Stimulated activated CD4-positive, alpha-beta T cell treated with anti-CD3 and anti-CD28 coated beads, Interleukin-1b, Interleukin-23, amount 100 ng/mL, for 24 hours (primary cell): ENCODE measurements around the gene MUC5AC.
"Not testable (repeated sequence)": the region's sequence is repeated elsewhere in the genome, so short reads cannot be mapped to it uniquely, and the experiment has no call there.

Experiments
- DNase-seq, 4 experiments: peaks; one replicate each; pipeline ENCODE4 v3.0.0-alpha.2; 2020; ENCODE audit warnings: low read depth in 4 of 4, low spot score in 1 of 4

The MUC5AC gene

DNA sequence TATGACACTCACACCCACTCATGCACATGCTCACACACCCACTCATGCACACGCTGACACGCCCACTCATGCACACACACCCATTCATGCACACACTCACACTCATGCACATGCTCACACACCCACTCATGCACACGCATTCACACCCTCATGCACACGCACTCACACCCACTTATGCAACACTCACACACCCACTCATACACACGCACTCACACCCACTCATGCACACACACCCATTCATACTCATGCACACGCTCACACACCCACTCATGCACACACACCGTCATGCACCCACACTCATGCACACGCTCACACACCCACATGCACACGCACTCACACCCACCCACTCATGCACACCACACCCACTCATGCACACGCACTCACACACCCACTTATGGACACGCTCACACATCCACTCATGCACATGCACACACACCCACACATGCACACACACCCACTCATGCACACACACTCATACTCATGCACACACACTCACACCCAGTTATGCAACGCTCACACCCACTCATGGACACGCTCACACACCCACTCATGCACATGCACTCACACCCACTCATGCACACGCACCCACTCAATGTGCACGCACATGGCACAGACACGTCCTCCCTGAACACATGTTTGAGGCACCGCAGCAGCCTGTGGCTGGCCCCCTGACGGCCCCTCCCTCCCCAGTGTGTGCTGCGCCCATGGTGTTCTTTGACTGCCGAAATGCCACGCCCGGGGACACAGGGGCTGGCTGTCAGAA lies 17.9 kb downstream of the MUC5AC start:
- no peak for DNase-seq

DNA sequence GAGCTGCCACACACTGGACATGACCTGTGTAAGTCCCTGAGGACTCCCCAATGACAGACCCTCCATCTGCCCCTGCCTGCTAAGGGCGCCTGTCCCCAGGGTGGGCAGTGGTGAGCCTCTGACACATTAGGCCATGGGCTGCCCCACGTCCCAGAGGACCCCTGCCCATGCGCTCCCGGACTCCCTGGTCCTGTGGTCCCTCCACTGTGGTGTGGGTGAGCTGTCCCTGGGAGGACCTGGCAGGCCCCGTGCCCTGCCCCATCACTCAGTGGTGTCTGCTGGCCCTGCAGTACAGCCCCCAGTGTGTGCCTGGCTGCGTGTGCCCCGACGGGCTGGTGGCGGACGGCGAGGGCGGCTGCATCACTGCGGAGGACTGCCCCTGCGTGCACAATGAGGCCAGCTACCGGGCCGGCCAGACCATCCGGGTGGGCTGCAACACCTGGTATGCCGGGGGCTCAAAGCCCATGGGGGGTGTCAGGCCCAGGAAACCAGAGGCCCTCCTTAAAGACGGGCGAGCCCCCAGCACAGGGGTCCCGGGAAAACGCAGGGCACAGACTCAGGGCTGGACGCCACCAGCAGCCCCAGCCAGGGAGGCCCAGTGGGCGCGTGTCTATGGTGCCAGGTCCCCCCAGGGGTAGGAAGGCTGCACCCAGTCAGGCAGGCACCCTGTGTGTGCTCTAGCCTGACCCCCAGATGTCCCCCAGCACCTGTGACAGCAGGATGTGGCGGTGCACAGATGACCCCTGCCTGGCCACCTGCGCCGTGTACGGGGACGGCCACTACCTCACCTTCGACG lies 18.7 kb downstream of the MUC5AC start:
- no peak for DNase-seq

DNA sequence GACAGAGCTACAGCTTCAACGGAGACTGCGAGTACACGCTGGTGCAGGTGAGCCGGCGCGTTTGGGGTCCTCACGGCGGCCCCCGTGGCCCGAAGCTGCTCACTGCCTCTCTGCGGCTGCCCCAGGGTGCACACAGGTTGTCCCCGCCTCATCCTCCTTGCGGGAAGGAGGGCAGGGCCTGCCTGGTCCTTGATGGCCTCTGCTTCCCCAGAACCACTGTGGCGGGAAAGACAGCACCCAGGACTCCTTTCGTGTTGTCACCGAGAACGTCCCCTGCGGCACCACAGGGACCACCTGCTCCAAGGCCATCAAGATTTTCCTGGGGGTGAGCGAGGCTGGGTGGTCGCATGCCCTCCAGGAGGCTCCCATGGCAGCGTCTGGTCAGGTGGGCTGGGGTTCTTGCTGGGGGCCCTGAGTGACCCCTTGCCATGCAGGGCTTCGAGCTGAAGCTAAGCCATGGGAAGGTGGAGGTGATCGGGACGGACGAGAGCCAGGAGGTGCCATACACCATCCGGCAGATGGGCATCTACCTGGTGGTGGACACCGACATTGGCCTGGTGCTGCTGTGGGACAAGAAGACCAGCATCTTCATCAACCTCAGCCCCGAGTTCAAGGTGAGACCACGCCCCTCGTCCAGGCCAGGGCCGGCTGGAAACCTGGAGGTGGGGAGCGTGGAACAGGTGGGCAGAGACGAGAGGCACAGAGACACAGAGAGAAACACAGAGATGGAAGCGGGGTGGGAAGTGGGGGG lies 19.4 kb downstream of the MUC5AC start:
- no peak for DNase-seq

DNA sequence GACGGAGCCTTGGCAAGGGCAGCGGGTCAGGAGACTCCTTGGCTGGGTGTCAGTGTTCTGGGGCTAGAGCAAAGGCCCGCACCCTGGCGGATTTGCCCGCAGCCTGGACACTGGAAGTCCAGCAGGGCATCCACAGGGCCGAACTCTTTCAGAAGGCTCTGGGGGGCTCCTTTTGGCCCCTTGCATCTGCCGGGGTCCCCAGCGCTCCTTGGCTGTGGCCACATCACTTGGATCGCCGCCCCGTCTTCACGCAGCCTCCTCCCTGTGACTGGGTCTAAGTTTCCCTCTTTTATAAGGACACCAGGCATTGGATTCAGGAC lies 20.0 kb downstream of the MUC5AC start:
- DNase-seq = no peak

DNA sequence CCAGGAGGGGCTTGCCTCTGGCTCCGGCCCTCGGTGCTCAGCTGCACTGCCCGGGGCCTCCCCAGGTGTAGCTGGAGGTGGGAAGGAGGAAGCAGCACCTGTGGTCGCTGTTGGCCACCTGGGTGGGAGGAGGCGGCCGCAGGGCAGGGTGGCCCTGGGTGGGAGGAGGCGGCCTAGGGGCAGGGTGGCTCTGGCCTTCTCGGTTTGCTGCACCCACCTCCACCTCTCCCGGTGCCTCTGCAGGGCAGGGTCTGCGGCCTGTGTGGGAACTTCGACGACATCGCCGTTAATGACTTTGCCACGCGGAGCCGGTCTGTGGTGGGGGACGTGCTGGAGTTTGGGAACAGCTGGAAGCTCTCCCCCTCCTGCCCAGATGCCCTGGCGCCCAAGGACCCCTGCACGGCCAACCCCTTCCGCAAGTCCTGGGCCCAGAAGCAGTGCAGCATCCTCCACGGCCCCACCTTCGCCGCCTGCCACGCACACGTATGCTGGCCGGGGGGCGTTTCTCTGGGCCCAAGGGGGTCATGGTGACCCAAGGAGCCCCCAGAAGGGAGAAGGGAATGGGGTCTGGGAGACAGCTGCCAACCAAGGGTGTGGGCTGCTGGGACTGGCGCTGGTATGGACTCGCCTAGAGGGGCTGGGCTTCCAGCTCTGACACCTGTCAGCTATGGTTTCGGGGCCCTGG lies 20.6 kb downstream of the MUC5AC start:
- no peak for DNase-seq

GRCh38 chr11:1178906-1179305 lies 21.2 kb downstream of the MUC5AC start:
- DNase-seq = no peak

DNA sequence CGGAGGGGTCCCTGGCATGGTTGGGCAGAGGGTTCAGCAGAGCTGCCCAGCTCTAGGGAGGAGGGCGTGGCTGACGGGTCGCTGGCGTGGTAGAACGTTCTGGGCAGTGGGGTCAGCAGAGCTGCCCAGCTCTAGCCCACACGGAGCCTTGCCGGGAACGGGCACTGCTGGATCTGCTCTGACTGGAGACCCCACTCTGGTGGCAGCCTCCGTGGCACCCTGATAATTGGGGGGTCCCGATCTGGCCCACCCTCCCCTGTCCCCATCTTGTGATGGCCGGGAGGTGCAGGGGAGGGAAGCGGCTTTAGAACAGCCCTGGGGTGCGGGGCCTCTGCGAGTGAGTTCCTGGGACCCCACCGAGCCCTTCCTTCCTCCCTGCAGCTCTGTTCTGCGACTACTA lies 21.9 kb downstream of the MUC5AC start:
- DNase-seq = no peak

DNA sequence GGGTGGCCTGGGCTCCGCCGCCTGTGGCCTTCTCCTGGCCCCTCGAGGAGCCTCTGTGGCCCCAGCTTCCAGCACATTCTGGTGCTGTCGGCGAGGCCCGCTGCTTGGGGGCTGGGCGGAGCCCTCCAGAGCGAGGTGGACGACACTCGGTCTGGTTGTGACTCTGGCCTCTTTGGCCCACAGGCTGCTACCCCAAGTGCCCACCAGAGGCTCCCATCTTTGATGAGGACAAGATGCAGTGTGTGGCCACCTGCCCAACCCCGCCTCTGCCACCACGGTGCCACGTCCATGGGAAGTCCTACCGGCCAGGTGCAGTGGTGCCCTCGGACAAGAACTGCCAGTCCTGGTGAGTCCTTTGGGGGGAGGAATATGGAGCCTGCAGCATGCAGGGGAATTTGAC lies 22.4 kb downstream of the MUC5AC start:
- no peak for DNase-seq

DNA sequence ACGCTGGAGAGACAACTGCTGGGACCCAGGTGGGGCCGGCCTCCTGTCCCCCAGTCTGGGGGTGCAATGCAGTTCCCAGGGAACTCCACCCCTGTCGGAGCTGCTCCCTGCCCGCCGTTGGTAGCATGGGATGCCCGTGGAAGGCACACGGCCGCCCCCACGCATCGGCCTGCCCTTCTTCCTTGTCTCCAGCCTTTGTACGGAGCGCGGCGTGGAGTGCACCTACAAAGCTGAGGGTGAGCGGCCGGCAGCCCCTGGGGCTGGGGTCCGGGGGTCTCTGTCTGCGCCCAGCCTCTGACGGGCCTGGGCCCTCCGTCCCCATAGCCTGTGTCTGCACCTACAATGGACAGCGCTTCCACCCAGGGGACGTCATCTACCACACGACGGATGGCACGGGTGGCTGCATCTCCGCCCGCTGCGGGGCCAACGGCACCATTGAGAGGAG lies 23.2 kb downstream of the MUC5AC start:
- no peak for DNase-seq

- no peak for DNase-seq
These were observed 23.7 kb downstream of the MUC5AC start for GRCh38 chr11:1181420-1181819.

GRCh38 chr11:1181853-1182535 lies 24.2 kb downstream of the MUC5AC start:
- peak in 1 of 4 experiments; percentile 7 for DNase-seq

- not testable (repeated sequence) for DNase-seq
These were observed 26.4 kb downstream of the MUC5AC start for GRCh38 chr11:1184139-1184538.

DNA sequence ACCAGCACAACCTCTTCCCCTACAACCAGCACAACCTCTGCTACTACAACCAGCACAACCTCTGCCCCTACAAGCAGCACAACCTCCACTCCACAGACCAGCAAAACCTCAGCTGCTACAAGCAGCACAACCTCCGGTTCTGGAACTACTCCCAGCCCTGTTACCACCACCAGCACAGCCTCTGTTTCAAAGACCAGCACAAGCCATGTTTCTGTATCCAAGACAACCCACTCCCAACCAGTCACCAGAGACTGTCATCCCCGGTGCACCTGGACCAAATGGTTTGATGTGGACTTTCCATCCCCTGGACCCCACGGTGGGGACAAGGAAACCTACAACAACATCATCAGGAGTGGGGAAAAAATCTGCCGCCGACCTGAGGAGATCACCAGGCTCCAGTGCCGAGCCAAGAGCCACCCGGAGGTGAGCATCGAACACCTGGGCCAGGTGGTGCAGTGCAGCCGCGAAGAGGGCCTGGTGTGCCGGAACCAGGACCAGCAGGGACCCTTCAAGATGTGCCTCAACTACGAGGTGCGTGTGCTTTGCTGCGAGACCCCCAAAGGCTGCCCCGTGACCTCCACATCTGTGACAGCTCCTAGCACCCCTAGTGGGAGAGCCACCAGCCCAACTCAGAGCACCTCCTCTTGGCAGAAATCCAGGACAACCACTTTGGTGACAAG lies 30.8 kb downstream of the MUC5AC start:
- not testable (repeated sequence) for DNase-seq

DNA sequence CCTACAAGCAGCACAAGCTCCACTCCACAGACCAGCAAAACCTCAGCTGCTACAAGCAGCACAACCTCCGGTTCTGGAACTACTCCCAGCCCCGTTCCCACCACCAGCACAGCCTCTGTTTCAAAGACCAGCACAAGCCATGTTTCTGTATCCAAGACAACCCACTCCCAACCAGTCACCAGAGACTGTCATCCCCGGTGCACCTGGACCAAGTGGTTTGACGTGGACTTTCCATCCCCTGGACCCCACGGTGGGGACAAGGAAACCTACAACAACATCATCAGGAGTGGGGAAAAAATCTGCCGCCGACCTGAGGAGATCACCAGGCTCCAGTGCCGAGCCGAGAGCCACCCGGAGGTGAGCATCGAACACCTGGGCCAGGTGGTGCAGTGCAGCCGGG lies 32.1 kb downstream of the MUC5AC start:
- DNase-seq = not testable (repeated sequence)

DNA sequence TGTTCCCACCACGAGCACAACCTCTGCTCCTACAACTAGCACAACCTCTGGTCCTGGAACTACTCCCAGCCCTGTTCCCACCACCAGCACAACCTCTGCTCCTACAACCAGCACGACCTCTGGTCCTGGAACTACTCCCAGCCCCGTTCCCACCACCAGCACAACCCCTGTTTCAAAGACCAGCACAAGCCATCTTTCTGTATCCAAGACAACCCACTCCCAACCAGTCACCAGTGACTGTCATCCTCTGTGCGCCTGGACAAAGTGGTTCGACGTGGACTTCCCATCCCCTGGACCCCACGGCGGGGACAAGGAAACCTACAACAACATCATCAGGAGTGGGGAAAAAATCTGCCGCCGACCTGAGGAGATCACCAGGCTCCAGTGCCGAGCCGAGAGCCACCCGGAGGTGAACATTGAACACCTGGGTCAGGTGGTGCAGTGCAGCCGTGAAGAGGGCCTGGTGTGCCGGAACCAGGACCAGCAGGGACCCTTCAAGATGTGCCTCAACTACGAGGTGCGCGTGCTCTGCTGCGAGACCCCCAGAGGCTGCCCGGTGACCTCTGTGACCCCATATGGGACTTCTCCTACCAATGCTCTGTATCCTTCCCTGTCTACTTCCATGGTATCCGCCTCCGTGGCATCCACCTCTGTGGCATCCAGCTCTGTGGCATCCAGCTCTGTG lies 34.2 kb downstream of the MUC5AC start:
- not testable (repeated sequence) for DNase-seq

DNA sequence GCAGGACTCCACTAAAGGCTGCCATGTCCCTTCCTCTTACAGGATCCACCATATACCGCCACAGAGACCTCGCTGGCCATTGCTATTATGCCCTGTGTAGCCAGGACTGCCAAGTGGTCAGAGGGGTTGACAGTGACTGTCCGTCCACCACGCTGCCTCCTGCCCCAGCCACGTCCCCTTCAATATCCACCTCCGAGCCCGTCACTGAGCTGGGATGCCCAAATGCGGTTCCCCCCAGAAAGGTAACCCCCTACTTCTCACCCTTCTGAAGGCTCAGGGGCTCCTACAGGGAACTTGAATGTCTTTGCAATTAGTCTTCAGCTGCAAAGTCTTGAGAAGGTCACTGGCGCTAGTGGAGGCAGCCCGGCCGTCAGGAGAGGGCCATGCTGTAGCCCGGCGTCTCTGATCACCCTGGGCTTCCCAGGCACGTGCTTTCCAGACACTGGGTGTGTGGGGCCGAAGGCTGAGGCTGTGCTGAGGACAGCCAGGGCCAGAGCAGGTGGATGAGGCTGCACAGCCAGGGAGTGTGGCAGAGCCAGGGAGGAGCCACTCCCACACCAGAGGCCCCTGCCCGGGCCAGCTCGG lies 35.1 kb downstream of the MUC5AC start:
- no peak for DNase-seq

- no peak for DNase-seq
These were observed 35.8 kb downstream of the MUC5AC start for GRCh38 chr11:1193326-1194230.
